H1 (cell line): ENCODE measurements around the gene CDH6. TPM values are rescaled to one million over a fixed set of nuclear protein-coding genes. Genes with fewer than 3 reads are reported as not detected.

Source experiments
- MAFK ChIP-seq: IDR thresholded peaks from 2 replicates; pipeline ENCODE4 v1.6.1; 2012; ENCODE audit warnings: low read depth, mild to moderate bottlenecking, improper control_type of control experiment, low read length
- SUZ12 ChIP-seq: fragments of 200-600 bp; sonication (generic); IDR thresholded peaks from 2 replicates; pipeline ENCODE4 v1.6.1; 2012; ENCODE audit warnings: mild to moderate bottlenecking, inconsistent platforms, low read length, moderate library complexity, mixed read lengths
- ZNF274 ChIP-seq: IDR thresholded peaks from 2 replicates; pipeline ENCODE4 v1.7.0; 2012; ENCODE audit warnings: low read length, borderline replicate concordance; ENCODE audit errors: extremely low read depth
- polyA plus RNA-seq, 7 experiments: library from polyadenylated mRNA; depleted of rRNA in 3 of 7; stranded (reverse) in 5 of 7; unstranded in 2 of 7; fragments of >200 nt in 5 of 7; fragments of 200-250 nt in 2 of 7; gene quantifications; 1 replicate in 5 of 7; 2 replicates in 1 of 7; 4 replicates in 1 of 7; pipeline versions ENCODE4 v1.2.1 to v1.2.3, GENCODE V29; 2011 to 2013; ENCODE audit warnings: missing spikeins in 2 of 7, mixed read lengths in 2 of 7
- total RNA-seq: library from RNA; stranded (reverse); fragmentation: NEBNext Ultra II Directional; extraction: Animal tissue kit (Norgen Biotek cat#: 25700); gene quantifications from 2 replicates; pipeline ENCODE4 v1.2.1, GENCODE V29; 2021
- TF ChIP-seq, protein P1 (sequence below), 3 experiments: IDR thresholded peaks; 1 replicate in 2 of 3; 2 replicates in 1 of 3; pipeline versions ENCODE4 v1.5.1 to v1.6.1; 2011; ENCODE audit warnings: low read length in 3 of 3, mild to moderate bottlenecking in 3 of 3, inconsistent platforms in 2 of 3, low read depth in 1 of 3, moderate library complexity in 1 of 3; ENCODE audit not compliant: insufficient read depth in 1 of 3; ENCODE audit errors: control extremely low read depth in 1 of 3
- TF ChIP-seq, protein P2 (sequence below): IDR thresholded peaks from 2 replicates; pipeline ENCODE4 v1.6.1; 2011; ENCODE audit warnings: low read depth, mild to moderate bottlenecking, low read length; ENCODE audit not compliant: insufficient read depth

Gene CDH6
- total and polyA plus RNA-seq, 2 of the 8 experiments (the other 6 are each of a cell fraction or from before 2014, with no cell fraction given): 1.4 to 1.9 TPM

DNA sequence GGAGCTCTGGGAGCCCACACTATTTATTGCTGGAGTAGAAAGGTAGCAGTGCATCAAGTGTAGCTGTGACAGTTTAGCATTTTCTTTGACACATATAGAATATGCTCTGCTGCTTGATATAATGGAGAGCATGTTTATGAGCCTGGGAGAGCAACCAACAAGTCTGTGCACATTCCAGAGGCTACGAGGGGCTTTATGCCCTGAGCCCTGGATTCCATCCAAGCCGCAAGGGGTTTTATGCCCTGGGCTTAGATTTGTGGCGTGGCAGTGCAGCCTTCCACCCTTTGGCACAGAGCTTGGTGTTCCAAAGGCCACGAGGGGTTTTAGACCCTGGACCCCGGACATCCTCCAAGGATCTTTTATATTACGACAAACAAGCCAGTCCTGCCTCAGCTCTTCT is 14.6 kb downstream of the CDH6 start (continued):
- TF ChIP-seq, protein P1, sequence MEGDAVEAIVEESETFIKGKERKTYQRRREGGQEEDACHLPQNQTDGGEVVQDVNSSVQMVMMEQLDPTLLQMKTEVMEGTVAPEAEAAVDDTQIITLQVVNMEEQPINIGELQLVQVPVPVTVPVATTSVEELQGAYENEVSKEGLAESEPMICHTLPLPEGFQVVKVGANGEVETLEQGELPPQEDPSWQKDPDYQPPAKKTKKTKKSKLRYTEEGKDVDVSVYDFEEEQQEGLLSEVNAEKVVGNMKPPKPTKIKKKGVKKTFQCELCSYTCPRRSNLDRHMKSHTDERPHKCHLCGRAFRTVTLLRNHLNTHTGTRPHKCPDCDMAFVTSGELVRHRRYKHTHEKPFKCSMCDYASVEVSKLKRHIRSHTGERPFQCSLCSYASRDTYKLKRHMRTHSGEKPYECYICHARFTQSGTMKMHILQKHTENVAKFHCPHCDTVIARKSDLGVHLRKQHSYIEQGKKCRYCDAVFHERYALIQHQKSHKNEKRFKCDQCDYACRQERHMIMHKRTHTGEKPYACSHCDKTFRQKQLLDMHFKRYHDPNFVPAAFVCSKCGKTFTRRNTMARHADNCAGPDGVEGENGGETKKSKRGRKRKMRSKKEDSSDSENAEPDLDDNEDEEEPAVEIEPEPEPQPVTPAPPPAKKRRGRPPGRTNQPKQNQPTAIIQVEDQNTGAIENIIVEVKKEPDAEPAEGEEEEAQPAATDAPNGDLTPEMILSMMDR (IDR thresholded peaks at IDR 0.05; ENCODE audit: control extremely low read depth in 1 of 3, insufficient read depth in 1 of 3, low read depth in 1 of 3, low read length in 3 of 3): no peak
- TF ChIP-seq, protein P2, sequence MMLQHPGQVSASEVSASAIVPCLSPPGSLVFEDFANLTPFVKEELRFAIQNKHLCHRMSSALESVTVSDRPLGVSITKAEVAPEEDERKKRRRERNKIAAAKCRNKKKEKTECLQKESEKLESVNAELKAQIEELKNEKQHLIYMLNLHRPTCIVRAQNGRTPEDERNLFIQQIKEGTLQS: no peak
- TF ChIP-seq MAFK: no peak
- no peak for TF ChIP-seq SUZ12
- no peak for TF ChIP-seq ZNF274
